A549 (cell line): ENCODE results near the gene PDPN. TPM values are rescaled to one million over a fixed set of nuclear protein-coding genes. Genes with fewer than 3 reads are reported as not detected.
"Not testable (repeated sequence)": the region's sequence is repeated elsewhere in the genome, so short reads cannot be mapped to it uniquely, and the experiment has no call there.

ENCODE experiments used
- ATAC-seq, 2 experiments: fragments of 200-7000 bp in 1 of 2; fragments of >200 bp in 1 of 2; cut with Nextera tagmentation in 1 of 2; cut with Tn5 transposase in 1 of 2; 3 replicates each; pipeline versions ENCODE4 v1.8.0 to v1.9.1; 2018 to 2020; ENCODE audit warnings: mild to moderate bottlenecking in 1 of 2, moderate library complexity in 1 of 2
- CTCF ChIA-PET: fragments of 300-600 bp; sonication (Branson Sonifier 250); formaldehyde crosslinking; extraction: SDS; loops from one replicate; lab custom pipeline; 2021; ENCODE audit warnings: antibody characterized with exemption, inconsistent platforms; lab: Yijun Ruan, JAX
- POLR2A ChIA-PET: fragments of 350-600 bp; formaldehyde crosslinking; extraction: SDS; loops from one replicate; lab custom pipeline; 2021; ENCODE audit warnings: antibody characterized with exemption, inconsistent platforms; lab: Yijun Ruan, JAX
- DNase-seq, 2 experiments: peaks; one replicate each; pipeline versions ENCODE4 v3.0.0 to v3.0.0-alpha.2; 2011 to 2016; ENCODE audit warnings: low read depth in 1 of 2, low spot score in 1 of 2
- FAIRE-seq: peaks from 2 replicates; lab custom pipeline; 2011; peaks lifted over from hg19 to GRCh38; lab: Jason Lieb, UNC
- H3K27ac ChIP-seq, 2 experiments: fragments of >200 bp; sonication (Bioruptor Twin); formaldehyde crosslinking; 3 replicates each; pipeline ENCODE4 v1.5.1; 2016 to 2017
- H3K4me1 ChIP-seq: fragments of >200 bp; sonication (Bioruptor Twin); formaldehyde crosslinking; 3 replicates; pipeline ENCODE4 v1.6.1; 2016
- H3K4me2 ChIP-seq: fragments of >200 bp; sonication (Bioruptor Twin); formaldehyde crosslinking; 3 replicates; pipeline ENCODE4 v1.6.1; 2016
- H3K4me3 ChIP-seq: fragments of >200 bp; sonication (Bioruptor Twin); formaldehyde crosslinking; 3 replicates; pipeline ENCODE4 v1.5.1; 2016
- H3K9me3 ChIP-seq: fragments of >200 bp; sonication (Bioruptor Twin); formaldehyde crosslinking; 3 replicates; pipeline ENCODE4 v1.6.1; 2016
- CEBPB ChIP-seq, 2 experiments: fragments of >200 bp in 1 of 2; sonication (Bioruptor Twin) in 1 of 2; formaldehyde crosslinking in 1 of 2; IDR thresholded peaks; 2 replicates each; pipeline ENCODE4 v1.6.1; 2012 to 2016
- CHD2 ChIP-seq: fragments of 150-350 bp; IDR thresholded peaks from 2 replicates; pipeline ENCODE4 v1.6.1; 2014; ENCODE audit warnings: low read length; ENCODE audit not compliant: partially characterized antibody
- ELK1 ChIP-seq: fragments of 150-350 bp; IDR thresholded peaks from 2 replicates; pipeline ENCODE4 v1.6.1; 2014; ENCODE audit warnings: low read depth, mild to moderate bottlenecking, low read length
- FOSL2 ChIP-seq, 2 experiments: fragments of 450-650 bp in 1 of 2; fragments of >200 bp in 1 of 2; sonication (Bioruptor Twin) in 1 of 2; formaldehyde crosslinking; IDR thresholded peaks; 2 replicates each; pipeline versions ENCODE4 v1.5.0 to v1.6.1; 2016 to 2020; ENCODE audit warnings: mild to moderate bottlenecking in 1 of 2, moderate library complexity in 1 of 2
- HOXA7 ChIP-seq: fragments of 250-450 bp; sonication (Bioruptor Pico); IDR thresholded peaks from 2 replicates; pipeline ENCODE4 v1.5.0; 2020; ENCODE audit warnings: mild to moderate bottlenecking, moderate library complexity
- HOXB13 ChIP-seq: fragments of 250-450 bp; sonication (Bioruptor Pico); IDR thresholded peaks from 2 replicates; pipeline ENCODE4 v1.5.0; 2020; ENCODE audit warnings: low read depth, mild to moderate bottlenecking, moderate library complexity
- HOXB5 ChIP-seq: fragments of 250-450 bp; sonication (Bioruptor Pico); IDR thresholded peaks from 2 replicates; pipeline ENCODE4 v1.5.0; 2020; ENCODE audit warnings: mild to moderate bottlenecking, moderate library complexity
- JUN ChIP-seq, 2 experiments: fragments of >200 bp; sonication (Bioruptor Twin); formaldehyde crosslinking; IDR thresholded peaks; 2 replicates in 1 of 2; 3 replicates in 1 of 2; pipeline ENCODE4 v1.6.1; 2016 to 2017
- JUNB ChIP-seq: fragments of >200 bp; sonication (Bioruptor Twin); formaldehyde crosslinking; IDR thresholded peaks from 2 replicates; pipeline ENCODE4 v1.6.1; 2016
- KDM5A ChIP-seq: fragments of 200-600 bp; sonication (generic); IDR thresholded peaks from 2 replicates; pipeline ENCODE4 v1.6.1; 2016; ENCODE audit warnings: antibody characterized with exemption, mild to moderate bottlenecking
- MAZ ChIP-seq: fragments of 150-350 bp; IDR thresholded peaks from 2 replicates; pipeline ENCODE4 v1.6.1; 2014; ENCODE audit warnings: antibody characterized with exemption, low read depth, low read length, borderline replicate concordance
- NFE2L2 ChIP-seq: fragments of 150-350 bp; conservative IDR thresholded peaks from 2 replicates; pipeline ENCODE4 v1.6.1; 2014; ENCODE audit warnings: low read length
- NR3C1 ChIP-seq: fragments of >200 bp; sonication (Bioruptor Twin); formaldehyde crosslinking; IDR thresholded peaks from 3 replicates; pipeline ENCODE4 v1.6.1; 2017
- POLR2A ChIP-seq: IDR thresholded peaks from 2 replicates; pipeline ENCODE4 v1.6.1; 2012; ENCODE audit warnings: mild to moderate bottlenecking, low read length
- RAD21 ChIP-seq, 2 experiments: fragments of >200 bp in 1 of 2; sonication (Bioruptor Twin) in 1 of 2; formaldehyde crosslinking in 1 of 2; IDR thresholded peaks in 1 of 2; conservative IDR thresholded peaks in 1 of 2; 2 replicates in 1 of 2; 3 replicates in 1 of 2; pipeline ENCODE4 v1.6.1; 2012 to 2018; ENCODE audit warnings: inconsistent platforms in 1 of 2
- SREBF2 ChIP-seq: fragments of 450-650 bp; IDR thresholded peaks from 2 replicates; pipeline ENCODE4 v1.6.1; 2014; ENCODE audit warnings: mild to moderate bottlenecking, moderate library complexity
- ZNF302 ChIP-seq: fragments of 250-450 bp; sonication (Bioruptor Pico); IDR thresholded peaks from 2 replicates; pipeline ENCODE4 v1.9.0; 2021; ENCODE audit warnings: inconsistent platforms, mild to moderate bottlenecking, moderate library complexity
- ZSCAN20 ChIP-seq: fragments of 250-450 bp; sonication (Bioruptor Pico); IDR thresholded peaks from 2 replicates; pipeline ENCODE4 v1.8.0; 2022; ENCODE audit warnings: mild to moderate bottlenecking, moderate library complexity
- WGBS: methylation state at CpG from one replicate; pipeline ENCODE4 v1.1.6; 2017; ENCODE audit errors: missing lambda C conversion rate; 5-methylcytosine and 5-hydroxymethylcytosine counted together
- polyA plus RNA-seq, 4 experiments: library from polyadenylated mRNA; depleted of rRNA in 3 of 4; stranded (reverse); fragments of >200 nt; fragmentation: RNase III in 1 of 4; extraction: RNeasy Plus Mini Kit Qiagen cat#74134 plus additional on column Dnase treatment in 1 of 4; gene quantifications; 2 replicates in 3 of 4; 3 replicates in 1 of 4; pipeline ENCODE4 v1.2.3, GENCODE V29; 2011 to 2017
- TF ChIP-seq, protein P1 (sequence below): IDR thresholded peaks from 2 replicates; pipeline ENCODE4 v1.6.1; 2012; ENCODE audit warnings: low read depth, borderline replicate concordance

Gene PDPN
- polyA plus RNA-seq, 2 of the 4 experiments (the other 2 are of a cell fraction) = not detected

GRCh38 chr1:13560541-13560940, 23.1 kb upstream of the PDPN start:
- Histone ChIP-seq H3K4me3 (no peak overlapping the region), H3K9me3 (no peaks in the 10 kb centered on the region), H3K4me2 (no peak overlapping the region), H3K27ac (no peak overlapping the region), H3K4me1 (no peaks in the 10 kb centered on the region)
- ChIA-PET POLR2A (no interaction called here), CTCF (no interaction called here)
- no peak for ATAC-seq
- 29% methylated on average over 6 of the region's 6 CpGs for WGBS
- FAIRE-seq = no peak
- no peak for DNase-seq
- TF ChIP-seq CHD2 (no peak), NFE2L2 (no peak), ZNF302 (CRISPR knock-in tag) (no peak), MAZ (no peak), CEBPB (IDR thresholded peaks at IDR 0.05) (no peak), HOXB13 (CRISPR knock-in tag) (no peak), NR3C1 (no peak), SREBF2 (no peak), ZSCAN20 (CRISPR knock-in tag) (no peak), JUN (IDR thresholded peaks at IDR 0.05) (no peak), JUNB (no peak), FOSL2 (IDR thresholded peaks at IDR 0.05) (no peak), FOSL2 (CRISPR knock-in tag; IDR thresholded peaks at IDR 0.05) (no peak), KDM5A (no peak), POLR2A (no peak), ELK1 (no peak)
- TF ChIP-seq, protein P1, sequence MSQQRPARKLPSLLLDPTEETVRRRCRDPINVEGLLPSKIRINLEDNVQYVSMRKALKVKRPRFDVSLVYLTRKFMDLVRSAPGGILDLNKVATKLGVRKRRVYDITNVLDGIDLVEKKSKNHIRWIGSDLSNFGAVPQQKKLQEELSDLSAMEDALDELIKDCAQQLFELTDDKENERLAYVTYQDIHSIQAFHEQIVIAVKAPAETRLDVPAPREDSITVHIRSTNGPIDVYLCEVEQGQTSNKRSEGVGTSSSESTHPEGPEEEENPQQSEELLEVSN = no peak

- H3K9me3 ChIP-seq, FAIRE-seq, H3K4me3 ChIP-seq, DNase-seq, H3K4me2 ChIP-seq, ATAC-seq, CTCF ChIA-PET, H3K27ac ChIP-seq, POLR2A ChIA-PET, H3K4me1 ChIP-seq: not testable (repeated sequence)
- WGBS = 40% methylated on average over 3 of the region's 11 CpGs
These were observed 20.7 kb upstream of the PDPN start for GRCh38 chr1:13562981-13563380.

DNA sequence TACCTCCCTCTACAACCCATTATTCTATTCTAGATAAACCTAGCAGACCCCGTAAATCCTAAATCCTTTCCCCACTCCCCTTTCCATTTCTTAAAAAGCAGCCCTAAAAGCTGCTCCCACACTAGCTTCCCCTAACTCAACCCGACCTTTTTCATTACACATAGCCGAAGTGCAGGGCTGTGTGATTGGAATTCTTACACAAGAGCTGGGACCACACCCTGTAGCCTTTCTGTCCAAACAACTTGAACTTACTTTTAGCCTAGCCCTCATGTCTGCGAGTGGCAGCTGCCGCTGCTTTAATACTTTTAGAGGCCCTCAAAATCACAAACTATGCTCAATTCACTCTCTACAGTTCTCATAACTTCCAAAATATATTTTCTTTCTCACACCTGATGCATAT, 19.6 kb upstream of the PDPN start:
- H3K9me3 ChIP-seq = no peaks in the 10 kb centered on the region
- POLR2A ChIA-PET = no interaction called here
- FAIRE-seq (no peak), ATAC-seq (no peak), DNase-seq (no peak)
- CTCF ChIA-PET = no interaction called here
- H3K27ac ChIP-seq = no peak overlapping the region
- 33% methylated on average over 5 of the region's 5 CpGs for WGBS
- TF ChIP-seq RAD21 (conservative IDR thresholded peaks at IDR 0.05 in 1 of 2, IDR thresholded peaks at IDR 0.05 in 1 of 2) (no peak), HOXA7 (CRISPR knock-in tag) (no peak), HOXB5 (CRISPR knock-in tag) (no peak)
- H3K4me2 ChIP-seq = no peak overlapping the region
- H3K4me3 ChIP-seq = no peak overlapping the region
- no peaks in the 10 kb centered on the region for H3K4me1 ChIP-seq

GRCh38 chr1:13570435-13570834, 13.2 kb upstream of the PDPN start:
- FAIRE-seq, H3K27ac ChIP-seq, DNase-seq, H3K9me3 ChIP-seq, H3K4me2 ChIP-seq, CTCF ChIA-PET, ATAC-seq, H3K4me1 ChIP-seq, H3K4me3 ChIP-seq, POLR2A ChIA-PET: not testable (repeated sequence)
- WGBS = 36% methylated on average over 7 of the region's 7 CpGs
